SK-N-SH treated with all-trans-retinoic acid at 6 μM for 48 hours (cell line): ENCODE results near the gene CDK6.
"Not testable (repeated sequence)": the region's sequence is repeated elsewhere in the genome, so short reads cannot be mapped to it uniquely, and the experiment has no call there.

Experiments used
- CSDC2 ChIP-seq: fragments of 250-450 bp; sonication (Bioruptor Pico); IDR thresholded peaks from 2 replicates; pipeline ENCODE4 v1.5.0; 2020; ENCODE audit warnings: mild to moderate bottlenecking, moderate library complexity
- OSR1 ChIP-seq: fragments of 250-450 bp; sonication (Bioruptor Pico); IDR thresholded peaks from 2 replicates; pipeline ENCODE4 v1.8.0; 2022; ENCODE audit warnings: moderate library complexity, mild to moderate bottlenecking, inconsistent platforms
- SNAI2 ChIP-seq: fragments of 250-450 bp; sonication (Bioruptor Pico); IDR thresholded peaks from 2 replicates; pipeline ENCODE4 v1.5.0; 2020; ENCODE audit warnings: mild to moderate bottlenecking, moderate library complexity
- TOX ChIP-seq: fragments of 250-450 bp; sonication (Bioruptor Pico); IDR thresholded peaks from 2 replicates; pipeline ENCODE4 v1.8.0; 2021; ENCODE audit warnings: mild to moderate bottlenecking, moderate library complexity, borderline replicate concordance
- TF ChIP-seq, protein P1 (sequence below): fragments of 250-450 bp; sonication (Bioruptor Pico); IDR thresholded peaks from 2 replicates; pipeline ENCODE4 v1.5.1; 2020; ENCODE audit warnings: low read depth, mild to moderate bottlenecking, moderate library complexity

DNA sequence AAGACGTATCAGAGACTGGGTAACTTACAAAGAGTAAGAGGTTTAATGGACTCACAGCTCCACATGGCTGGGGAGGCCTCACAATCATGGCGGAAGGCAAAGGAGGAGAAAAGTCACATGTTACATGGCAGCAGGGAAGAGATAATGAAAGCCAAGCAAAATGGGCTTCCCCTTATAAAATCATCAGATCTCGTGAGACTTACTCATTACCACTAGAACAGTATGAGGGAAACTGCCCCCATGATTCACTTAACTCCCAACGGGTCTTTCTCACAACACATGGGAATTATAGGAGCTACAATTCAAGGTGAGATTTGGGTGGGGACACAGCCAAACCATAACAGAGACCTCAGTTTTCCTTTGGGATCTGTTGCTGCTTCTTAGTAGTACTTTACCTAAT lies 92.2 kb downstream of the CDK6 start:
- TF ChIP-seq TOX, SNAI2, CSDC2, OSR1 (CRISPR knock-in tag): not testable (repeated sequence)
- TF ChIP-seq, protein P1, sequence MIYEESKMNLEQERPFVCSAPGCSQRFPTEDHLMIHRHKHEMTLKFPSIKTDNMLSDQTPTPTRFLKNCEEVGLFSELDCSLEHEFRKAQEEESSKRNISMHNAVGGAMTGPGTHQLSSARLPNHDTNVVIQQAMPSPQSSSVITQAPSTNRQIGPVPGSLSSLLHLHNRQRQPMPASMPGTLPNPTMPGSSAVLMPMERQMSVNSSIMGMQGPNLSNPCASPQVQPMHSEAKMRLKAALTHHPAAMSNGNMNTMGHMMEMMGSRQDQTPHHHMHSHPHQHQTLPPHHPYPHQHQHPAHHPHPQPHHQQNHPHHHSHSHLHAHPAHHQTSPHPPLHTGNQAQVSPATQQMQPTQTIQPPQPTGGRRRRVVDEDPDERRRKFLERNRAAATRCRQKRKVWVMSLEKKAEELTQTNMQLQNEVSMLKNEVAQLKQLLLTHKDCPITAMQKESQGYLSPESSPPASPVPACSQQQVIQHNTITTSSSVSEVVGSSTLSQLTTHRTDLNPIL (CRISPR knock-in tag): not testable (repeated sequence)
